ENCODE measurements around the gene PPARD.

PPARD gene

DNA sequence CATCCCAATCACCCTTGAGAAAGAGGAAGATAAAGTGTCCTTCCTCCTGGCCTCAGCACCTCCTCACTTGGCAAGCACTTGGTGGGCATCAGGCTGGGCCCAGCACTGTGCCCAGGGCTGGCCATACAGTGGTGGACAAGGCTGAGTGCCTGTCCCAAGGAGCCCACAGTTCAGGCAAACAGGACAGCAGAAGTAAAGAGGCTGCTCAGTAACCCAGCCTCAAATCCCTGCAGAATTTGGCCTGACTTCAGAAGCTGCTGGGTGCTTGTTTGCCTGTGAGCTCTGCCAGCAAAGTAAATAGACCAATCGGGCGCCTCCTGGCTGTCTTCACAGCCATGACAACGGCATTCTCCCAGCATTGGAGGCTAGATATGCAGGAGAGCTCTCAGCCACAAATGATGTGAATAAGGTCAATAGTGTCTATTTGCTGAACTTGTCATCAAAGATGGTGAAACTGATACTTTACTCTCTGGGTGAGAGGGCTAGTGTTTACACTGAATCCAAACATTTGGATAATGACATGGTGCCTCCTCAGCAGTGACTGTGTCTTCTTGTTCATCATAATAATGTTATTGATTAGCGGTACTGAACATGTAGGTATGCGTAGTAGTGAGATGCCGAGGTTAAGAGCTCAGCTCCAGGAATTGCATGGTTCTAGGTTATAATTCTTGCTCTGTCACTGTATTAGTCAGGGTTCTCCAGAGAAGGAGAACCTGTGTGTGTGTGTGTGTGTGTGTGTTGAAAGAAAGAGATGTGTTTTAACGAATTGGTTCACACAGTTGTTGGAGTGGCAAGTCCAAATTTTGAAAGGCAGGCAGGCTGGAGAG, 72.9 kb downstream of the PPARD start:
- H3K27me3 ChIP-seq (ENCODE audit: insufficient read depth, poor library complexity, severe bottlenecking), result no peaks in the 10 kb centered on the region
- no peak overlapping the region for H3K27ac ChIP-seq (replicated peaks)
- H3K4me3 ChIP-seq (replicated peaks; ENCODE audit: insufficient read depth, low read length), result no peak overlapping the region
- DNase-seq (ENCODE audit: low read depth in 1 of 2, low spot score in 1 of 2), result peak in 1 of 2 experiments; percentile 48
- TF ChIP-seq SPI1 (IDR thresholded peaks at IDR 0.05; ENCODE audit: borderline replicate concordance, low read depth), result no peak
- TF ChIP-seq, protein P1, sequence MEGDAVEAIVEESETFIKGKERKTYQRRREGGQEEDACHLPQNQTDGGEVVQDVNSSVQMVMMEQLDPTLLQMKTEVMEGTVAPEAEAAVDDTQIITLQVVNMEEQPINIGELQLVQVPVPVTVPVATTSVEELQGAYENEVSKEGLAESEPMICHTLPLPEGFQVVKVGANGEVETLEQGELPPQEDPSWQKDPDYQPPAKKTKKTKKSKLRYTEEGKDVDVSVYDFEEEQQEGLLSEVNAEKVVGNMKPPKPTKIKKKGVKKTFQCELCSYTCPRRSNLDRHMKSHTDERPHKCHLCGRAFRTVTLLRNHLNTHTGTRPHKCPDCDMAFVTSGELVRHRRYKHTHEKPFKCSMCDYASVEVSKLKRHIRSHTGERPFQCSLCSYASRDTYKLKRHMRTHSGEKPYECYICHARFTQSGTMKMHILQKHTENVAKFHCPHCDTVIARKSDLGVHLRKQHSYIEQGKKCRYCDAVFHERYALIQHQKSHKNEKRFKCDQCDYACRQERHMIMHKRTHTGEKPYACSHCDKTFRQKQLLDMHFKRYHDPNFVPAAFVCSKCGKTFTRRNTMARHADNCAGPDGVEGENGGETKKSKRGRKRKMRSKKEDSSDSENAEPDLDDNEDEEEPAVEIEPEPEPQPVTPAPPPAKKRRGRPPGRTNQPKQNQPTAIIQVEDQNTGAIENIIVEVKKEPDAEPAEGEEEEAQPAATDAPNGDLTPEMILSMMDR (IDR thresholded peaks at IDR 0.05; ENCODE audit: insufficient read depth, low read length), result peak; percentile 35
- TF ChIP-seq, protein P2, sequence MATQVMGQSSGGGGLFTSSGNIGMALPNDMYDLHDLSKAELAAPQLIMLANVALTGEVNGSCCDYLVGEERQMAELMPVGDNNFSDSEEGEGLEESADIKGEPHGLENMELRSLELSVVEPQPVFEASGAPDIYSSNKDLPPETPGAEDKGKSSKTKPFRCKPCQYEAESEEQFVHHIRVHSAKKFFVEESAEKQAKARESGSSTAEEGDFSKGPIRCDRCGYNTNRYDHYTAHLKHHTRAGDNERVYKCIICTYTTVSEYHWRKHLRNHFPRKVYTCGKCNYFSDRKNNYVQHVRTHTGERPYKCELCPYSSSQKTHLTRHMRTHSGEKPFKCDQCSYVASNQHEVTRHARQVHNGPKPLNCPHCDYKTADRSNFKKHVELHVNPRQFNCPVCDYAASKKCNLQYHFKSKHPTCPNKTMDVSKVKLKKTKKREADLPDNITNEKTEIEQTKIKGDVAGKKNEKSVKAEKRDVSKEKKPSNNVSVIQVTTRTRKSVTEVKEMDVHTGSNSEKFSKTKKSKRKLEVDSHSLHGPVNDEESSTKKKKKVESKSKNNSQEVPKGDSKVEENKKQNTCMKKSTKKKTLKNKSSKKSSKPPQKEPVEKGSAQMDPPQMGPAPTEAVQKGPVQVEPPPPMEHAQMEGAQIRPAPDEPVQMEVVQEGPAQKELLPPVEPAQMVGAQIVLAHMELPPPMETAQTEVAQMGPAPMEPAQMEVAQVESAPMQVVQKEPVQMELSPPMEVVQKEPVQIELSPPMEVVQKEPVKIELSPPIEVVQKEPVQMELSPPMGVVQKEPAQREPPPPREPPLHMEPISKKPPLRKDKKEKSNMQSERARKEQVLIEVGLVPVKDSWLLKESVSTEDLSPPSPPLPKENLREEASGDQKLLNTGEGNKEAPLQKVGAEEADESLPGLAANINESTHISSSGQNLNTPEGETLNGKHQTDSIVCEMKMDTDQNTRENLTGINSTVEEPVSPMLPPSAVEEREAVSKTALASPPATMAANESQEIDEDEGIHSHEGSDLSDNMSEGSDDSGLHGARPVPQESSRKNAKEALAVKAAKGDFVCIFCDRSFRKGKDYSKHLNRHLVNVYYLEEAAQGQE (IDR thresholded peaks at IDR 0.05; ENCODE audit: insufficient replicate concordance, low read depth), result no peak

DNA sequence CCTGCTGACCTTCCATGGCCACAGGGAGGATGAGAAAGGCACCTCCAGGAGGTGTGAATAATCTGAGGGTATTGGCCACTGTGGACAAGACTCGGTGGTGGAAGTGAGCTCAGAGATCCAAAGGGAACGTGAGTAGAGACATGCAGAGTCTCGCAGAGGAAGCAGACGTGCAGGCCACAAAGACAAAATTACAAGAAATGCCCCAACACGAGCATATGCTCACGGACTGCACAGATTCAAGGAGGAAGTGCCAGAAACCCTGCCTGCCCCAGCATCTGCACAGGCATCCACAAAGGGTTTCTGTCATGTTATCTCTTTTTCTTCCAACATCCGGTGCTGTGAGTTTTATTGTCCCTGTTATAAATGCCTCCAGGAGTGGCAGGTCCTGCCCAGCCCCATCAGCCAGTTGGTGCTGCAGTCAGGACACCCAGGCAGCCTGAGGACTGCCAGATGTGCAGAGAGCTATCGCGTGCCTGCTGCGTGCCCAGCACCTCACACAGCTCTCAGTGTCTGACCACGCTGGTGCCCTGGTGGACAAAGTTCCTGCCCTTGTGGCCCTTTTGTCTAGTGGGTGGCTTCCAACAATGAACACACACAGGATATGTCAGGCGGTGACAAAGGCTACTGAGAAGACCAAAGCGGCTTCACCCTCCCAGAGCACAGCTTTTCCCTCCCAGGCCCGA, 75.8 kb downstream of the PPARD start:
- H3K27me3 ChIP-seq (ENCODE audit: insufficient read depth, poor library complexity, severe bottlenecking), result no peaks in the 10 kb centered on the region
- H3K27ac ChIP-seq (replicated peaks), result no peak overlapping the region
- peak; percentile 90 for TF ChIP-seq SPI1 (IDR thresholded peaks at IDR 0.05; ENCODE audit: borderline replicate concordance, low read depth)
- peak; percentile 49 for TF ChIP-seq GABPA (IDR thresholded peaks at IDR 0.05; ENCODE audit: low read depth)
- TF ChIP-seq, protein P2 (IDR thresholded peaks at IDR 0.05; ENCODE audit: insufficient replicate concordance, low read depth), result no peak
- TF ChIP-seq POLR2AphosphoS5 (IDR thresholded peaks at IDR 0.05; ENCODE audit: low read depth), result 0 out of 2 replicates have a peak, but pooled peaks have one; percentile 25
- DNase-seq (ENCODE audit: low read depth in 1 of 2, low spot score in 1 of 2), result peak in 1 of 2 experiments; percentile 64
- H3K4me3 ChIP-seq (replicated peaks; ENCODE audit: insufficient read depth, low read length), result no peak overlapping the region

DNA sequence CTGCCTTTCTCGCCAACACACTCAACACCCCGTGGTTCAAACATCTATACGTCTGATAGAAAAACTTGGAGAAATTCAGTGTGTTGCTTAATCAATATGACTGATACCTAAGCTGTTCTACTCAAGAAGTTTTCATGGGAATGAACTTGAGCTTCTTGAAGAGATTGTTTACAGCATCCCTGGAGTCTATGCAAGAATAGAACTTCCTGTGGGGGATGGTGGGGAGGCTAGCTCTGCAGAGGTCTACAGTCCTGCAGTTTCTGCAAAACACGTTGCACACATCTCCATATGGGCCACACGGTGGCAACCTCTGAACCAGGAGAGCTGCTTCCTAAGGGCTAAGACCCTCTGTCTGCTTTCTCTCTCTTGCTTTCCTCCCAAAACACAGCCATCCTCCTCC, 77.1 kb downstream of the PPARD start:
- no peak overlapping the region for H3K27ac ChIP-seq (replicated peaks)
- TF ChIP-seq, protein P1 (IDR thresholded peaks at IDR 0.05; ENCODE audit: insufficient read depth, low read length), result no peak
- TF ChIP-seq, protein P2 (IDR thresholded peaks at IDR 0.05; ENCODE audit: insufficient replicate concordance, low read depth), result no peak
- TF ChIP-seq GABPA (IDR thresholded peaks at IDR 0.05; ENCODE audit: low read depth), result no peak
- no peak for TF ChIP-seq SPI1 (IDR thresholded peaks at IDR 0.05; ENCODE audit: borderline replicate concordance, low read depth)
- TF ChIP-seq POLR2AphosphoS5 (IDR thresholded peaks at IDR 0.05; ENCODE audit: low read depth), result no peak
- no peak overlapping the region for H3K4me3 ChIP-seq (replicated peaks; ENCODE audit: insufficient read depth, low read length)
- no peaks in the 10 kb centered on the region for H3K27me3 ChIP-seq (ENCODE audit: insufficient read depth, poor library complexity, severe bottlenecking)
- DNase-seq (ENCODE audit: low read depth in 1 of 2, low spot score in 1 of 2), result peak; percentile 39 to 45

Data from HL-60 (cell line).